Epidermal melanocyte (primary cell): ENCODE results near the gene GALNT3.

ENCODE experiments used
- DNase-seq: peaks from one replicate; pipeline ENCODE4 v3.0.0; 2011; ENCODE audit warnings: low spot score; ENCODE audit not compliant: insufficient read length

GALNT3 gene

DNA sequence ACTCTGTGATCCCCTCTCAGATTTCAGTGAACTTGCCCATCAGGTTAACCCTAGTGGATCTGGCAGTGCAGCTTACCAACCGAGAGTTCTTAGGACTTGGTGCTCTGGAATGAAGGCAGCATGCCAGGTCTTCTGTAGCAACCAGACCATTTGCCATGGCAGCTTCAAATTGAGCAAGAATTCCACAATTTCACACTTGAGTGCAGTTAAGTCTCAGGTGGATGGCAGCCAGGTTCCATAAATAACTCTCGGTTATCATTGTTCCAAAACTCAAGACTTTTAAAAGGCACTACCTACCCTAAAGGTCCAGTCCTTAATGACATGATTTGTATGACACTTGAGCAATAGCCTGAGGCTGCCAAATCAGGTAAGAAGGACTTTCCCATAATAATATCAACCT lies 48.1 kb downstream of the GALNT3 start:
- DNase-seq: no peak

DNA sequence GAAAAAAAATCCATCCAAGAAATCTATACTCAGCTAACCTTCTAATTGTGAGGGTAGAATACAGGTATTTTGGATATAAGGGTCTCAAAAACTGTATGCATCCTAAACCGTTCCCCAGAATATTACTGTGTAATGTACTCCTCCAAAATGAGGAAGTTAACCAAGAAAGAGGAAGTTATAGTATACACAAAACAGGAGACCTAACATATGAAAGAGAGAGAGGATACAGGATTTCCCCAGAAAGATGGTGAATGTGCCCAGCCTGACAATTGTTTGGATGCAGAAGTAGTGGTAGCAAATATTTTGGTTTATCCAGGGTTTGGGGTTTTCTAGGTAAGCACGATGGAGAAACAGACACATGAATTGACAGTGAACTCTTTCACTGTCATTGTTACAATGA lies 50.6 kb downstream of the GALNT3 start:
- no peak for DNase-seq

DNA sequence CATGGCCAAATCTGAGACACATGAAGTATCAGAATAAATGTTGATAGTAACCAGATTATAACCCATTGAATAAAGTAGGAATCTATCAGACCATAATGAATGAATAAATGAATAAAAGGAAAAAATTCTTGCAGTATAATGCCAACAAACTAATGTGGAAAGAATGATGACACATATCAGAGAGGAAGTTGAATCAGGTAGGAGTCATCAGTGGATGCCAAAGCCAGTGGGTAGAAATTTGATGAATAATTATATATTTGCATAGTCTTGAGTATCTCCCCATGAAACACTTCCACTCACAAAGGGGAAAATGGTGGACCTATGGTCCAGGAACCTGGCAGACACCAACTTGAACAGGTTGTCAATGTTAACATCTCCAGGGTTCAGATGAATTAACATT lies 68.6 kb downstream of the GALNT3 start:
- no peak for DNase-seq

DNA sequence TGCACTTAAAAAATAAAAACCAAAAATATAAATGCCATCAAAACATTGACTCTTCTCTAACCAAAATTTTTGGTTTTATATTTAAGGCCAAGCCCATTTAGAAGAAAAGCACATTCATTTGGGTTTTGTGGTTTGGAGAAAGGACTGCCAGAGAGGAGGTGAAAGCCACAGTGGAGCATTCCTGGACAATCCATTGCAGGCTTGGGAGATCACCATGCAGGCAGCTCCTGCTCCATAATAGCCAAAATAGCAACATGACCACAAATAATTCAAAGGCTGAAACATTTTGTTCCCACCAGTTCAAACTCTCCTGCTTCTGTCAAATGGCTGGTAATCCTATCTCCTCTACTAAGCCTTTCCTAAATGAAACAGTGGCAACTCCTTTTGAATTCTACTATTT lies 73.5 kb downstream of the GALNT3 start:
- DNase-seq: peak; percentile 30

DNA sequence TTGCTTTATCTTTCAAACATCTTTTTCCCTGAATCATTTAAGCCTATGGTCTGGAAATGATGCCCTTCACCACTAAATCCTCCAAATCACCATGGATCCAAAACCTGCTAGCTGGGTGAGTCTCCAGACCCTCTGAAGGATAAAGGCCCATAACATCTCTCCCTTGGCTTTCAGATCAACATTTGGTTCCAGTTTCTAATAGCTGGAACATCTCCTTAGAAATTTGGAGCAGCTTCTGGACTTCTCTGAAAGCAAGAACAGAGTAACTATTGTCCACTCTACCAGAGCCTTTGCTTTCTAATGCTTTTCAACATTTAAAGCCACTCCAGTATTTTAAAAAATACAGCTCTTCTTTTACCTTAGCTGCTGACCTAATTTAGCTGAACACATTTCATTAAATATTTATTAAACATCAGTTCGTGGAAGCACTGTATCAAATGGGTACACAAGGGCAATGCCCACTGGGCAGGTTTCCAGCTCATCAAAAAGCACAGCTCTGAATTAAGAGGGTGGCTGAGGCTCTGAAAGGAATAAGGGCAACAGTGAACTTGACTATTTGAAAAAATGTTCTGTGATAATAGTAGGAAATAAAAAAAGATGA lies 75.3 kb downstream of the GALNT3 start:
- DNase-seq: no peak

DNA sequence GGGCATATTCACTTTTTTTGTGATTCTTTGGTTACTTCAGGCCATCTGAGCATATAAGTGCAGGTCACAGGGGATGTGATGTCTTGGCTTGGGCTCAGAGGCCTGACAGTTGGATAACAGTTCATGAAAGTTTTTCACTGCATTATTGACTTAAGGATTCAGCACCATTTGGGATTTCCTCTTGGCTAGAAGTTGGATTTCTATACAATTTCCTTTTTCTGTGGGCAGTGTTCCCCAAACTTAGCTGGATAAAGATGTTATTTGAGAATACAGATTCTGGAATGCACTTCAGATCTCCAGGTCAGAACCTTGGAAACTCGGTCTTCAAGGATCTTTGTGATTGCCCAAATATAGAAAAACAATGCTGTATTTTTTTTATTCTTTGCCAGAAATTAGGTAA lies 78.0 kb downstream of the GALNT3 start:
- DNase-seq: no peak

DNA sequence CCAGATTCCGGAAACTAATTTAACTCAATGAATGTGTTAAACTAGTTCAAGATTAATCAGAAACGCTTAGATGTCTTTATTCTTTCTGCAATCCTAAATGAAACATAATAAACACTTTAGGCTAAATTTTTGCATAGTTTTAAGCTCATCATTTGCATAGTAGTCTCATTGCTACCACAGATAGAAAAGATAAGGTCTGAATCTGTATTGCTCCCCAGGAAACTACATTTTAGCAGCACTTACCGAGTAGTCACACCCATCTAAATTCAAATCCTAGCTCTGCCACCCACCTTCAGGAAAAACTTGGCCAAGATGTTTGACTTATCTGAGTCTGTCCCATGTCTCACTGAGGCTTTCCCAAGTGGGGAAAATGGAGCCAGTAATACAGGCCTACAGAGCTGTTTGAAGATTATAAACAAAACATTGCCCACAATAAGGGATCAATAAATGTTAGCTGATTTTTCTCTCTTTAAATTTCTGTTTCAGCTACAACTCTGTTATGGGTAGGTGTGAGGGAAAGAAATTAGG lies 87.0 kb downstream of the GALNT3 start:
- DNase-seq: no peak

DNA sequence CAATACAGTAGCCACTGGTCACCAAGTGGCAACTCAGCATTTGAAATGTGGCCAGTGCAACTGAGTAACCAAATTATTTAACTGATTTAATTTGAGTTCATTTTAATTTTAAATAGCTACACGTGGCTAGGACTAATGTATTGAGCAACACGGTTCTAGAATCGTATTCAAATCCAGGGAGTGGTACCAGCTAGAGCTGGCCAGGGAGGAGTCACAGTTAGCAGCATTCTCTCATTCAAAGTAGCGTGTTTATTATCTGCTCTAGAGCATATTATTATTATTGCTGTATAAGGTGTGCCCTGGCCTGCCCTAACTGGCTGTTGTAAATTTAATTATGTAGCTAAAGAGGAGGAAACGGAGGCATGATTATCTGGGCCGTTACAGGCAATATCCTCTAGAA lies 92.9 kb downstream of the GALNT3 start:
- DNase-seq: no peak

DNA sequence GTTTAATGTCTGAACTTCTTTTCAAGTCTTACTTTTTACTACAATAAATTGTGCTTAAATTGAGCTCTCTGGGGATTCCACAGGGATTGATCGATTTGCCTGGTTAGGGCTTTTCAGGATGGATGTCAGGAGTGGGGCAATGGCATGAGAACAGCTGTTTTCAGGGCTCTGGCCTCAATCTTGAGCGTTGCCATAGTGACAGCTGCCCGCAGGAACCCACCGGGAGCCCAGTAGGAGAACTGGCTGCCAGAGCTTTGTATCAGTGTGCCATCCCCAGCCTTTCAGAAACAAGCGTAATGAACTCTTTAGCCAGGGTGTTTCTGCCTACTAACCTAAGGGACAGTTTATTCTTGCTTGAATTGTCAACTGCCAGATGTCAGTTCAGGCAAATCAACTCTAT lies 93.5 kb downstream of the GALNT3 start:
- DNase-seq: no peak

DNA sequence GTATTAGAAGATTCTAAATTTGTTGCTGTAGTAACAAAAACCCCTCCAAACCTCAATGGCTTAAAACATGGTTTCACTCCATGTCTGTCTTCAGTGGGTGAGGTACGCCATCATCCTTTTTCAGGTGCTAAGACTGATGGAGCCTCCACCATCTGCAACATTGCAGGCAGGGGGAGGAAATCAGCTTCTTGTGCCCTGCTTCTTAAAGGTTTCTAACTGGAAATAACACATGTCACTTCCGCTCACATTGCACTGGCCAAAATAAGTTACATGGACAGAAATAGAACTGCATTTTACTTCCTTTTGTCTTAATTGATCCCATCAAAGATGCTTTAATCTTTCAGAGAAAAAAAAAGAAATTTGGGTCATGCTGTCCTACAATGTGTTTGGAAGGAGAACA lies 94.1 kb downstream of the GALNT3 start:
- no peak for DNase-seq

DNA sequence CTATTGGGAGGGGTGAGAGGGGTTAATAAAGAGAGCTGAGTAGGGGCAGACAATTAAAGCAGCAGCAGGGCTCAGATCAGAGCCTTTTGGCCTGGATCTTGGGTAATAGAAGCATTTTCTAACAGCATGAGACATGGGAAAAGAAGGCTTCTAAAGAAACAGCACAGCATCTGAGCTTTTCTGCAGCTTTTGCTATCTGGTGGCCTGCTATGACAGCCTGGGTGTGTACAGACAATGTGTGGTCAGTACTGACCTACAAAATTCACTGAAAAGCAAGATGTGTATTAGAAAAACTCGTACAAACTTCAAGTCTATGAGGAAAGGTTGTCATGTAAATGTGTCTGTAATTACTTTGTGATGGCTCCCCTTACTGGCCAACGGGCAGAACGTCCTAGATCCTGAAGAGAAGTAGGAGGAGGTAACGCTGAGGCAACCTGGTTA lies 95.6 kb downstream of the GALNT3 start:
- peak; percentile 60 for DNase-seq

DNA sequence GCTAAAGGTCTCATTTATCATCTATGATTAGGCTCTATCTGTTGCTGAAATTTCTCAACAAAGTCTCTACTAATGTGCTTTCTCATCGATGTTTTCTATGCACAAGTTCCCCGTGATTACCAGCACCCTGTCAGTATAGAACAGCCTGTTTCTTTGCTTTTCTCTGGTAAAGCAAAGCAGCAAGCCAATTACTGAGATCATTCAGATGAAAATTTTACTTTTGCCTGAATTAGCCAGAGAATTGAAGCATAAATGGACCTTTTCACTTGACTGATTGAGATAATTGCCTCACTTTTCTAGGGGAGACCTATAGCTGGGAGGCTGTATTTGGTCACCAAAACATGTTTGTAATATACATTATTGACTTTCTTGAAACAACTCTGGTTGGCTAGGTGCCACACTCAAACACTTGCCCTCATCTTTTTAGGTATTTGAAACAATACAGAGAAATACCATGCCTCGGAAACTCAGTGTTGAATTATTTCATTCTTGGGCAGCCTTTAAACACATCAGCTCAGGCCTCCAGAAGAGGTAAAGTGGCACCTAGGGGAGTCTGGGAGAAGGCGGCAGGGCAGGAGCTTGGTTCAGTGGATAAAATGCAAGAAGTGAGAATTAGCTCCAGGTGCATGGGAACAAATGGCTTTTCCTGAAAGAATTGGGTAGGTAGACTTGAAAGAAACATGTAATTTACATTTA lies 96.2 kb downstream of the GALNT3 start:
- no peak for DNase-seq
